ENCODE data around the gene MRPS2. TPM values are rescaled to one million over a fixed set of nuclear protein-coding genes. Genes with fewer than 3 reads are reported as not detected.

MRPS2 gene
- total and polyA plus RNA-seq, 10 of the 15 experiments (the other 5 are each of a cell fraction or from before 2014, with no cell fraction given) = 3.3 to 103 (median 69.5) TPM

DNA sequence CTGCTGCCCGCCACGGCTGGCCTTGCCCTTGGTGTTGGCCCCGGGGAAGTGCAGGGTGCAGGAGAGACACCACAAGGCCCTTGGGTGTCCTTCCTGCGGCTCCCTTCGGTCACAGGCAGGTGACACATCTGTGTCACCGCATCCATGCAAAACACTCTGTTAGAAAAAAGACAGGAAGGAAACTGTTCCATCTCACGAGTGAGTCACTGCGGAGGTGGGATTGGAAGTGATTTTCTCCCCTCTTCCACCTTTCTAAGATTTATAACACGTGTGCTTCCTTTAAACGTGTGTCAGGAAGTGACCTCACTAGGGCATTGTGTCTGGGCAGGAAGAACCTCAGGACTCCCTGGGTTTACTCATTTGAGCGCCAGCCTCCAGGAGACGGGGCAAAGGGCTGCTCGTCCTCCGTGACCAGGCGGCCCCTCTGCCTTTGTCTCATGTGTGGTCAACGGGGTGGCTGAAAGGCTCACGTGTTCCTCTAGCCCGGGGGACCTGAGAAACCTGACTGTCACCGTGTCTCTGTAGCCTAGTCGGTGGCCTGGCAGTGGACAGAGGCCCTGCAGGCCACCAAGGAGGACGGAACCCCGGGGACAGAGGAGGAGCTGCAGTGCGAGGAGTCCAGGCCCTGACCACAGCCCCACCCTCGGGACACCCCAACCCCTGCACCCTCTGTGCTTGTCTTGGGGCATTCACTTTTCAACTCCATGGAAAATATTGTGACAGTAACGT, 15.8 kb downstream of the MRPS2 start (continued):
- TF ChIP-seq IKZF1 (conservative IDR thresholded peaks at IDR 0.05) (no peak), SPI1 (IDR thresholded peaks at IDR 0.05; ENCODE audit: borderline replicate concordance, insufficient read depth, low read depth, low read length) (no peak), RELB (IDR thresholded peaks at IDR 0.05; ENCODE audit: low read depth) (no peak), CBFB (IDR thresholded peaks at IDR 0.05; ENCODE audit: low read depth) (no peak)

GRCh38 chr9:135517407-135517822, 16.9 kb downstream of the MRPS2 start:
- H3K4me2 ChIP-seq (ENCODE audit: control insufficient read depth, insufficient read depth) = no peak overlapping the region
- no peak overlapping the region for H3K27ac ChIP-seq (ENCODE audit: control insufficient read depth, insufficient read depth)
- H4K20me1 ChIP-seq (ENCODE audit: control insufficient read depth, insufficient read depth) = no peaks in the 10 kb centered on the region
- intact Hi-C loops (cut with micrococcal nuclease; ENCODE audit: unreplicated experiment) = no loop called here
- no peak overlapping the region for H3K4me3 ChIP-seq
- FAIRE-seq = no peak
- no peak for ATAC-seq
- no peaks in the 10 kb centered on the region for H3K9me3 ChIP-seq (replicated peaks; ENCODE audit: control insufficient read depth, insufficient read depth, low read length)
- no peaks in the 10 kb centered on the region for H3K79me2 ChIP-seq (ENCODE audit: control insufficient read depth, insufficient read depth, low read length)
- H2AFZ ChIP-seq (ENCODE audit: control insufficient read depth, low read depth, low read length) = no peak overlapping the region
- POLR2A ChIA-PET = no interaction called here
- H3K36me3 ChIP-seq (ENCODE audit: control insufficient read depth in 2 of 2, insufficient read depth in 2 of 2, low read length in 1 of 2) = no peaks in the 10 kb centered on the region
- DNase-seq (ENCODE audit: low read depth, low spot score) = no peak
- in situ Hi-C loops (cut with MboI) = no loop called here
- SMC1A ChIA-PET (ENCODE audit: uncharacterized antibody, unreplicated experiment) = no interaction called here
- CTCF ChIA-PET = no interaction called here
- BruUV-seq (replicated peaks) = no TSS peak
- no peaks in the 10 kb centered on the region; a peak in 1 of 4 replicates for H3K27me3 ChIP-seq (replicated peaks in 1 of 2; ENCODE audit: control insufficient read depth in 2 of 2, insufficient read depth in 2 of 2, low read length in 1 of 2)
- RAD21 ChIA-PET (ENCODE audit: unreplicated experiment) = no interaction called here
- 70% methylated on average over 24 of the region's 24 CpGs for WGBS (ENCODE audit: insufficient coverage, insufficient replicate concordance, low lambda C conversion rate, missing lambda C conversion rate)
- no peaks in the 10 kb centered on the region for H3K4me1 ChIP-seq (ENCODE audit: control insufficient read depth, insufficient read depth, low read length)
- H3K9ac ChIP-seq (ENCODE audit: control insufficient read depth, insufficient read depth, low read length) = no peak overlapping the region
- TF ChIP-seq SMARCA5 (IDR thresholded peaks at IDR 0.05) (no peak), ZBTB40 (IDR thresholded peaks at IDR 0.05; ENCODE audit: borderline replicate concordance) (no peak), BACH1 (IDR thresholded peaks at IDR 0.05; ENCODE audit: borderline replicate concordance) (no peak), SRF (IDR thresholded peaks at IDR 0.05; ENCODE audit: low read depth in 2 of 2, low read length in 2 of 2) (no peak), RELB (IDR thresholded peaks at IDR 0.05; ENCODE audit: low read depth) (no peak), FOXM1 (IDR thresholded peaks at IDR 0.05; ENCODE audit: low read depth, low read length) (no peak), PML (IDR thresholded peaks at IDR 0.05; ENCODE audit: low read length) (no peak), RFX5 (IDR thresholded peaks at IDR 0.05; ENCODE audit: low read depth, low read length) (no peak), CHD1 (IDR thresholded peaks at IDR 0.05; ENCODE audit: low read depth, low read length) (no peak), SP1 (IDR thresholded peaks at IDR 0.05; ENCODE audit: low read depth, low read length) (no peak), RAD21 (IDR thresholded peaks at IDR 0.05; ENCODE audit: insufficient read depth, low read depth, low read length) (no peak), TCF12 (IDR thresholded peaks at IDR 0.05; ENCODE audit: low read depth, low read length) (no peak)

Measured in GM12878 (cell line).